OCI-LY3 (cell line): ENCODE data around the gene CACNA2D1.

Source experiments
- EZH2phosphoT487 ChIP-seq: fragments of 200-600 bp; shearing (Covaris generic); IDR thresholded peaks from 2 replicates; pipeline ENCODE4 v1.6.1; 2018; ENCODE audit warnings: antibody characterized with exemption, mixed run types, low read depth
- TF ChIP-seq, protein P1 (sequence below): fragments of 200-600, 300-600 bp; sonication (generic); IDR thresholded peaks from 2 replicates; pipeline ENCODE4 v1.5.1; 2014; ENCODE audit warnings: antibody characterized with exemption, low read length, low read depth

- TF ChIP-seq, protein P1, sequence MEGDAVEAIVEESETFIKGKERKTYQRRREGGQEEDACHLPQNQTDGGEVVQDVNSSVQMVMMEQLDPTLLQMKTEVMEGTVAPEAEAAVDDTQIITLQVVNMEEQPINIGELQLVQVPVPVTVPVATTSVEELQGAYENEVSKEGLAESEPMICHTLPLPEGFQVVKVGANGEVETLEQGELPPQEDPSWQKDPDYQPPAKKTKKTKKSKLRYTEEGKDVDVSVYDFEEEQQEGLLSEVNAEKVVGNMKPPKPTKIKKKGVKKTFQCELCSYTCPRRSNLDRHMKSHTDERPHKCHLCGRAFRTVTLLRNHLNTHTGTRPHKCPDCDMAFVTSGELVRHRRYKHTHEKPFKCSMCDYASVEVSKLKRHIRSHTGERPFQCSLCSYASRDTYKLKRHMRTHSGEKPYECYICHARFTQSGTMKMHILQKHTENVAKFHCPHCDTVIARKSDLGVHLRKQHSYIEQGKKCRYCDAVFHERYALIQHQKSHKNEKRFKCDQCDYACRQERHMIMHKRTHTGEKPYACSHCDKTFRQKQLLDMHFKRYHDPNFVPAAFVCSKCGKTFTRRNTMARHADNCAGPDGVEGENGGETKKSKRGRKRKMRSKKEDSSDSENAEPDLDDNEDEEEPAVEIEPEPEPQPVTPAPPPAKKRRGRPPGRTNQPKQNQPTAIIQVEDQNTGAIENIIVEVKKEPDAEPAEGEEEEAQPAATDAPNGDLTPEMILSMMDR: no peak
- no peak for TF ChIP-seq EZH2phosphoT487
Observed at GRCh38 chr7:82229164-82229563, 214.4 kb downstream of the CACNA2D1 start.
